ENCODE results near the gene CRB2. TPM values are rescaled to one million over a fixed set of nuclear protein-coding genes. Genes with fewer than 3 reads are reported as not detected.

Gene CRB2
- total and polyA plus RNA-seq, 3 experiments from 2014 or later: 0.05 TPM; not detected in 2

GRCh38 chr9:123365881-123366528 is 10.0 kb downstream of the CRB2 start:
- no peak for DNase-seq
- Histone ChIP-seq H3K4me3 (ENCODE audit: low read length) (no peak overlapping the region), H3K27me3 (ENCODE audit: insufficient read depth, low read length, poor library complexity, severe bottlenecking) (no peaks in the 10 kb centered on the region), H3K4me1 (ENCODE audit: insufficient read depth, low read length) (no peaks in the 10 kb centered on the region), H3K27ac (ENCODE audit: low read depth, low read length) (no peak overlapping the region), H3K9me3 (ENCODE audit: low read length) (no peaks in the 10 kb centered on the region), H3K36me3 (ENCODE audit: insufficient read depth, low read length) (no peaks in the 10 kb centered on the region)
- POLR2A ChIA-PET: no interaction called here
- peaks cover 17 to 28% of the 10 kb centered on the region in 2 donors for H3K27me3 Mint-ChIP-seq
- H3K27ac Mint-ChIP-seq: no peak overlapping the region
- no peaks in the 10 kb centered on the region for H3K4me1 Mint-ChIP-seq
- no peaks in the 10 kb centered on the region for H3K9me3 Mint-ChIP-seq
- CTCF ChIA-PET: no interaction called here
- H3K4me3 Mint-ChIP-seq: no peak overlapping the region
- H3K36me3 Mint-ChIP-seq: no peaks in the 10 kb centered on the region

DNA sequence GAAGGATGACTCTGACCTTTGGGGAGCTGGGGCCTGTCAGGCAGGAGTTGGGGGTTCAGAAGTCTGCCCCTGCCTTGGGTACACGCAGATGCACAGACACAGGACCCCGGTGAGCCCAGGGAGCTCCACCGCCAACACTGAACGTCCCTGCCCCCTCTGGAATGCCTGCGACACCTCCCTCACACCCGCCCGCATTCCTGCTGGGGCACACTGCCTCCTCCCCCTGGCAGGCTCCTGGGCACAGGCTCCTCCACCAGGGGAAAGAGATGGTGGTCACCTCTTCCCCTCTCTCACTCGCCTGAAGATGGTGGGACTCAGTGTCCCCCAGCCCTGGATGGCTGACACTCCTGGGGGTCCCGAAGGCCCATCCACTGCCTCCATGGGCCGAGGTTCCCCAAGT is 12.0 kb downstream of the CRB2 start:
- CTCF ChIA-PET: no interaction called here
- peaks cover 0 to 6% (median 5%) of the 10 kb centered on the region in 3 donors for H3K4me1 Mint-ChIP-seq

GRCh38 chr9:123368536-123369153 is 12.6 kb downstream of the CRB2 start:
- peaks cover 0 to 6% (median 5%) of the 10 kb centered on the region in 3 donors for H3K4me1 Mint-ChIP-seq
- ChIA-PET CTCF (no interaction called here), POLR2A (no interaction called here)
- no peaks in the 10 kb centered on the region for H3K9me3 ChIP-seq (ENCODE audit: low read length)
- no peaks in the 10 kb centered on the region for H3K36me3 Mint-ChIP-seq
- H3K4me3 Mint-ChIP-seq: no peak overlapping the region
- no peaks in the 10 kb centered on the region for H3K27me3 ChIP-seq (ENCODE audit: insufficient read depth, low read length, poor library complexity, severe bottlenecking)
- DNase-seq: no peak
- peaks cover 26 to 42% of the 10 kb centered on the region in 2 donors for H3K27me3 Mint-ChIP-seq
- H3K4me1 ChIP-seq (ENCODE audit: insufficient read depth, low read length): no peaks in the 10 kb centered on the region
- no peaks in the 10 kb centered on the region for H3K36me3 ChIP-seq (ENCODE audit: insufficient read depth, low read length)
- no peak overlapping the region for H3K27ac Mint-ChIP-seq
- H3K27ac ChIP-seq (ENCODE audit: low read depth, low read length): no peak overlapping the region
- no peaks in the 10 kb centered on the region for H3K9me3 Mint-ChIP-seq
- H3K4me3 ChIP-seq (ENCODE audit: low read length): no peak overlapping the region

More for the DNA sequence above, 12.0 kb downstream of the CRB2 start:
- Histone ChIP-seq H3K36me3 (ENCODE audit: insufficient read depth, low read length) (no peaks in the 10 kb centered on the region), H3K9me3 (ENCODE audit: low read length) (no peaks in the 10 kb centered on the region), H3K4me3 (ENCODE audit: low read length) (no peak overlapping the region), H3K4me1 (ENCODE audit: insufficient read depth, low read length) (no peaks in the 10 kb centered on the region), H3K27me3 (ENCODE audit: insufficient read depth, low read length, poor library complexity, severe bottlenecking) (no peaks in the 10 kb centered on the region), H3K27ac (ENCODE audit: low read depth, low read length) (no peak overlapping the region)
- no peak for DNase-seq
- no peak overlapping the region for H3K4me3 Mint-ChIP-seq
- H3K36me3 Mint-ChIP-seq: no peaks in the 10 kb centered on the region
- H3K27me3 Mint-ChIP-seq: peaks cover 26 to 42% of the 10 kb centered on the region in 2 donors
- no peaks in the 10 kb centered on the region for H3K9me3 Mint-ChIP-seq
- H3K27ac Mint-ChIP-seq: no peak overlapping the region
- POLR2A ChIA-PET: no interaction called here

- DNase-seq: no peak
- no peak overlapping the region for H3K27ac Mint-ChIP-seq
- H3K4me1 Mint-ChIP-seq: peaks cover 0 to 6% (median 5%) of the 10 kb centered on the region in 3 donors
- no peaks in the 10 kb centered on the region for H3K36me3 Mint-ChIP-seq
- H3K27me3 Mint-ChIP-seq: peaks cover 31 to 47% of the 10 kb centered on the region in 2 donors
- no peak overlapping the region for H3K4me3 ChIP-seq (ENCODE audit: low read length)
- H3K9me3 Mint-ChIP-seq: no peaks in the 10 kb centered on the region
- ChIA-PET CTCF (no interaction called here), POLR2A (no interaction called here)
- no peaks in the 10 kb centered on the region for H3K36me3 ChIP-seq (ENCODE audit: insufficient read depth, low read length)
- H3K27ac ChIP-seq (ENCODE audit: low read depth, low read length): no peak overlapping the region
- H3K27me3 ChIP-seq (ENCODE audit: insufficient read depth, low read length, poor library complexity, severe bottlenecking): no peaks in the 10 kb centered on the region
- no peak overlapping the region for H3K4me3 Mint-ChIP-seq
- H3K4me1 ChIP-seq (ENCODE audit: insufficient read depth, low read length): no peaks in the 10 kb centered on the region
- no peaks in the 10 kb centered on the region for H3K9me3 ChIP-seq (ENCODE audit: low read length)
Observed at GRCh38 chr9:123369296-123369695, 13.3 kb downstream of the CRB2 start.

- no peak overlapping the region for H3K27ac Mint-ChIP-seq
- peaks cover 32 to 55% of the 10 kb centered on the region in 2 donors for H3K27me3 Mint-ChIP-seq
- Histone ChIP-seq H3K4me1 (ENCODE audit: insufficient read depth, low read length) (no peaks in the 10 kb centered on the region), H3K27me3 (ENCODE audit: insufficient read depth, low read length, poor library complexity, severe bottlenecking) (peaks cover 3% of the 10 kb centered on the region), H3K27ac (ENCODE audit: low read depth, low read length) (no peak overlapping the region), H3K9me3 (ENCODE audit: low read length) (no peaks in the 10 kb centered on the region), H3K36me3 (ENCODE audit: insufficient read depth, low read length) (no peaks in the 10 kb centered on the region), H3K4me3 (ENCODE audit: low read length) (no peak overlapping the region)
- ChIA-PET CTCF (no interaction called here), POLR2A (no interaction called here)
- no peaks in the 10 kb centered on the region for H3K9me3 Mint-ChIP-seq
- DNase-seq: no peak
- no peaks in the 10 kb centered on the region for H3K36me3 Mint-ChIP-seq
- no peak overlapping the region for H3K4me3 Mint-ChIP-seq
- peaks cover 0 to 7% (median 5%) of the 10 kb centered on the region in 3 donors for H3K4me1 Mint-ChIP-seq
Observed at GRCh38 chr9:123370108-123370507, 14.1 kb downstream of the CRB2 start.

DNA sequence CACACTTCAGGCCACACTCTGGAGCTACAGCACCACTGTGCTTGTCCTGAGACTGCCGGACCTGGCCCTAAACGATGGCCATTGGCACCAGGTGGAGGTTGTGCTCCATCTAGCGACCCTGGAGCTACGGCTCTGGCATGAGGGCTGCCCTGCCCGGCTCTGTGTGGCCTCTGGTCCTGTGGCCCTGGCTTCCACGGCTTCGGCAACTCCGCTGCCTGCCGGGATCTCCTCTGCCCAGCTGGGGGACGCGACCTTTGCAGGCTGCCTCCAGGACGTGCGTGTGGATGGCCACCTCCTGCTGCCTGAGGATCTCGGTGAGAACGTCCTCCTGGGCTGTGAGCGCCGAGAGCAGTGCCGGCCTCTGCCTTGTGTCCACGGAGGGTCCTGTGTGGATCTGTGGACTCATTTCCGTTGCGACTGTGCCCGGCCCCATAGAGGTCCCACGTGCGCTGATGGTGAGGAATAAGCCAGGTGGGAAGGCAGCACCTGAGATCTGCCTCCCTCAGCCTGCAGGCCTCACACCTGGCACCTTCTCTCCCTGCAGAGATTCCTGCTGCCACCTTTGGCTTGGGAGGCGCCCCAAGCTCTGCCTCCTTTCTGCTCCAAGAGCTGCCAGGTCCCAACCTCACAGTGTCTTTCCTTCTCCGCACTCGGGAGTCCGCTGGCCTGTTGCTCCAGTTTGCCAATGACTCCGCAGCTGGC is 14.7 kb downstream of the CRB2 start:
- no peaks in the 10 kb centered on the region for H3K9me3 Mint-ChIP-seq
- H3K27me3 Mint-ChIP-seq: peaks cover 32 to 53% of the 10 kb centered on the region in 2 donors
- no peaks in the 10 kb centered on the region for H3K36me3 ChIP-seq (ENCODE audit: insufficient read depth, low read length)
- peaks cover 3% of the 10 kb centered on the region for H3K27me3 ChIP-seq (ENCODE audit: insufficient read depth, low read length, poor library complexity, severe bottlenecking)
- H3K4me3 ChIP-seq (ENCODE audit: low read length): no peak overlapping the region
- peaks cover 0 to 10% (median 5%) of the 10 kb centered on the region in 3 donors for H3K4me1 Mint-ChIP-seq
- no peak overlapping the region for H3K27ac ChIP-seq (ENCODE audit: low read depth, low read length)
- H3K9me3 ChIP-seq (ENCODE audit: low read length): no peaks in the 10 kb centered on the region
- no peak overlapping the region for H3K27ac Mint-ChIP-seq
- ChIA-PET CTCF (no interaction called here), POLR2A (no interaction called here)
- no peak overlapping the region for H3K4me3 Mint-ChIP-seq
- no peaks in the 10 kb centered on the region for H3K4me1 ChIP-seq (ENCODE audit: insufficient read depth, low read length)
- no peaks in the 10 kb centered on the region for H3K36me3 Mint-ChIP-seq
- DNase-seq: no peak

GRCh38 chr9:123371228-123371584 is 15.2 kb downstream of the CRB2 start:
- no peak for DNase-seq
- Mint-ChIP-seq H3K4me3 (no peak overlapping the region), H3K9me3 (no peaks in the 10 kb centered on the region), H3K27ac (no peak overlapping the region), H3K36me3 (no peaks in the 10 kb centered on the region), H3K27me3 (peaks cover 32 to 53% of the 10 kb centered on the region in 2 donors), H3K4me1 (peaks cover 0 to 10% (median 5%) of the 10 kb centered on the region in 3 donors)
- ChIA-PET CTCF (no interaction called here), POLR2A (no interaction called here)
- Histone ChIP-seq H3K27me3 (ENCODE audit: insufficient read depth, low read length, poor library complexity, severe bottlenecking) (peaks cover 3% of the 10 kb centered on the region), H3K4me3 (ENCODE audit: low read length) (no peak overlapping the region), H3K27ac (ENCODE audit: low read depth, low read length) (no peak overlapping the region), H3K36me3 (ENCODE audit: insufficient read depth, low read length) (no peaks in the 10 kb centered on the region), H3K4me1 (ENCODE audit: insufficient read depth, low read length) (no peaks in the 10 kb centered on the region), H3K9me3 (ENCODE audit: low read length) (no peaks in the 10 kb centered on the region)

DNA sequence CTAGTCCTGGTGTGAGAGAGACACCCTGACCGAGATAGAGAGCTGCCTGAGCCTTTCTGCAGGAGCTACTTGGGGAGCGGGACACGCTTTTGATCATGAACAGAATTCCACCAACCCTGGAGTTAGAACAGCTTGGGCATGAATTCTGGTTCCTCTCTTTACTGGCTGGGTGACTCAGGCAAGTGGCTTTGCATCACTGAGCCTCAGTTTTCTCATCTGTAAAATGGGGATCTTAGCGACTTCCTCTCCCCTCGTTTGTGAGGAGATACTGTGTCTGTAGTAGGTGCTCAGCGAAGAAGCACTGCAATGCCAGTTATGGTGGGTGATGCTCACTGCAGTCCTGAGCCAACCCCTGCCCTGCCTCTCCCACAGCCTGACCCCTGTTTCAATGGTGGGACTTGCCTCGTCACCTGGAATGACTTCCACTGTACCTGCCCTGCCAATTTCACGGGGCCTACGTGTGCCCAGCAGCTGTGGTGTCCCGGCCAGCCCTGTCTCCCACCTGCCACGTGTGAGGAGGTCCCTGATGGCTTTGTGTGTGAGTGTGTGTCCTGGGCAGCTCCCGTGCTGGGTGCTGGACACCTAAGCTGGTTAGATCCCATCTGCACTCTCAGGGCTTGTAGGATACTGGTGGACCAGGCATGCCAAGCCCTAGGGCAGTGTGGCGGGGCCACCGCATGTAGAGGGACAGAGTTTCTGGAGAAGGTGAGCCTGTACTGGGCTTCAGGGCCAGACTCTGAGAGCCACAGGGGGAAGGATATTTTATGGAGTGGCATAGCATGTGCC is 16.0 kb downstream of the CRB2 start:
- Mint-ChIP-seq H3K36me3 (no peaks in the 10 kb centered on the region), H3K4me1 (peaks cover 0 to 10% (median 5%) of the 10 kb centered on the region in 3 donors), H3K27ac (peak overlapping the region in 1 of 8 donors; percentile 28), H3K27me3 (peaks cover 33 to 53% of the 10 kb centered on the region in 2 donors), H3K4me3 (no peak overlapping the region), H3K9me3 (no peaks in the 10 kb centered on the region)
- ChIA-PET POLR2A (no interaction called here), CTCF (no interaction called here)
- H3K27me3 ChIP-seq (ENCODE audit: insufficient read depth, low read length, poor library complexity, severe bottlenecking): peaks cover 3% of the 10 kb centered on the region
- no peaks in the 10 kb centered on the region for H3K9me3 ChIP-seq (ENCODE audit: low read length)
- H3K4me3 ChIP-seq (ENCODE audit: low read length): no peak overlapping the region
- H3K4me1 ChIP-seq (ENCODE audit: insufficient read depth, low read length): no peaks in the 10 kb centered on the region
- H3K36me3 ChIP-seq (ENCODE audit: insufficient read depth, low read length): no peaks in the 10 kb centered on the region
- H3K27ac ChIP-seq (ENCODE audit: low read depth, low read length): no peak overlapping the region
- DNase-seq: no peak
